GM12878 (cell line): ENCODE data around the gene TRIP11. TPM values are rescaled to one million over a fixed set of nuclear protein-coding genes. Genes with fewer than 3 reads are reported as not detected.

Experiments used
- ATAC-seq: fragments of 200-7000 bp; cut with Tn5 transposase; 3 replicates; pipeline ENCODE4 v1.9.1; 2020; ENCODE audit warnings: mild to moderate bottlenecking, moderate library complexity
- BruUV-seq: library from RNA; stranded (reverse); fragments of 400-500 nt; replicated peaks from 2 replicates; lab custom pipeline; 2021; lab: Mats Ljungman, UMichigan
- CTCF ChIA-PET: fragments of 300-600 bp; sonication (Branson Sonifier 250); formaldehyde crosslinking; extraction: SDS; loops from one replicate; lab custom pipeline; 2021; ENCODE audit warnings: inconsistent platforms; lab: Yijun Ruan, JAX
- POLR2A ChIA-PET: fragments of 350-600 bp; formaldehyde crosslinking; extraction: SDS; loops from one replicate; lab custom pipeline; 2021; ENCODE audit warnings: inconsistent platforms; lab: Charles Lee
- RAD21 ChIA-PET: fragments of 300-600 bp; sonication (Branson Sonifier 250); formaldehyde crosslinking; loops from one replicate; lab custom pipeline; 2023; ENCODE audit warnings: antibody characterized with exemption; ENCODE audit not compliant: unreplicated experiment; lab: Charles Lee
- SMC1A ChIA-PET: fragments of 300-600 bp; sonication (Branson Sonifier 250); formaldehyde crosslinking; loops from one replicate; lab custom pipeline; 2023; ENCODE audit not compliant: unreplicated experiment, uncharacterized antibody; lab: Charles Lee
- DNase-seq: peaks from one replicate; pipeline ENCODE4 v3.0.0-alpha.2; 2011; ENCODE audit warnings: low read depth, low spot score
- FAIRE-seq: peaks from 3 replicates; lab custom pipeline; 2011; peaks lifted over from hg19 to GRCh38; lab: Jason Lieb, UNC
- H2AFZ ChIP-seq: 2 replicates; pipeline ENCODE4 v1.6.0; 2011; ENCODE audit warnings: low read depth, low read length, control low read depth; ENCODE audit not compliant: control insufficient read depth
- H3K27ac ChIP-seq: 2 replicates; pipeline ENCODE4 v1.5.1; 2011; ENCODE audit warnings: control low read depth; ENCODE audit not compliant: control insufficient read depth, insufficient read depth
- H3K27me3 ChIP-seq, 2 experiments: replicated peaks in 1 of 2; 2 replicates each; pipeline versions ENCODE4 v1.6.0 to v1.6.1; 2011; ENCODE audit warnings: low read length in 1 of 2; ENCODE audit not compliant: control insufficient read depth in 2 of 2, insufficient read depth in 2 of 2
- H3K36me3 ChIP-seq, 2 experiments: 2 replicates each; pipeline ENCODE4 v1.5.1; 2011; ENCODE audit warnings: low read length in 1 of 2; ENCODE audit not compliant: control insufficient read depth in 2 of 2, insufficient read depth in 2 of 2
- H3K4me1 ChIP-seq: 2 replicates; pipeline ENCODE4 v1.6.1; 2011; ENCODE audit warnings: mild to moderate bottlenecking, low read length, moderate library complexity, mixed read lengths; ENCODE audit not compliant: control insufficient read depth, insufficient read depth
- H3K4me2 ChIP-seq: 2 replicates; pipeline ENCODE4 v1.6.0; 2011; ENCODE audit warnings: control low read depth; ENCODE audit not compliant: control insufficient read depth, insufficient read depth
- H3K4me3 ChIP-seq: fragments of 200-600 bp; sonication (generic); 2 replicates; pipeline ENCODE4 v1.5.1; 2016
- H3K79me2 ChIP-seq: 2 replicates; pipeline ENCODE4 v1.6.0; 2011; ENCODE audit warnings: low read length; ENCODE audit not compliant: control insufficient read depth, insufficient read depth
- H3K9ac ChIP-seq: 2 replicates; pipeline ENCODE4 v1.8.0; 2011; ENCODE audit warnings: low read length, control low read depth, mixed read lengths; ENCODE audit not compliant: control insufficient read depth, insufficient read depth
- H3K9me3 ChIP-seq: replicated peaks from 3 replicates; pipeline ENCODE4 v1.5.1; 2011; ENCODE audit warnings: mild to moderate bottlenecking, low read length; ENCODE audit not compliant: control insufficient read depth, insufficient read depth
- H4K20me1 ChIP-seq: 2 replicates; pipeline ENCODE4 v1.6.0; 2011; ENCODE audit not compliant: control insufficient read depth, insufficient read depth
- ASH2L ChIP-seq: fragments of 300-600, 200-600 bp; sonication (generic); IDR thresholded peaks from 2 replicates; pipeline ENCODE4 v1.6.1; 2017; ENCODE audit warnings: low read depth, mild to moderate bottlenecking, borderline replicate concordance
- ATF2 ChIP-seq: IDR thresholded peaks from 2 replicates; pipeline ENCODE4 v1.6.1; 2012; ENCODE audit warnings: low read length, inconsistent platforms
- BCL11A ChIP-seq: IDR thresholded peaks from 2 replicates; pipeline ENCODE4 v1.6.1; 2011; ENCODE audit warnings: low read depth, low read length
- BHLHE40 ChIP-seq, 2 experiments: fragments of 450-650 bp in 1 of 2; IDR thresholded peaks; 2 replicates each; pipeline ENCODE4 v1.6.1; 2011 to 2017; ENCODE audit warnings: low read depth in 2 of 2, borderline replicate concordance in 1 of 2, improper control_type of control experiment in 1 of 2, low read length in 1 of 2, mild to moderate bottlenecking in 1 of 2
- BMI1 ChIP-seq: fragments of 450-650 bp; IDR thresholded peaks from 2 replicates; pipeline ENCODE4 v1.6.1; 2016; ENCODE audit warnings: mild to moderate bottlenecking, moderate library complexity, borderline replicate concordance
- EGR1 ChIP-seq, 2 experiments: IDR thresholded peaks; 1 replicate in 1 of 2; 2 replicates in 1 of 2; pipeline ENCODE4 v1.6.1; 2011 to 2012; ENCODE audit warnings: low read depth in 2 of 2, low read length in 2 of 2, borderline replicate concordance in 1 of 2, mild to moderate bottlenecking in 1 of 2, moderate library complexity in 1 of 2
- IRF3 ChIP-seq: fragments of 450-650 bp; IDR thresholded peaks from 2 replicates; pipeline ENCODE4 v1.6.1; 2014; ENCODE audit warnings: mild to moderate bottlenecking
- IRF4 ChIP-seq: IDR thresholded peaks from 2 replicates; pipeline ENCODE4 v1.6.1; 2011; ENCODE audit warnings: low read depth, low read length
- NRF1 ChIP-seq: conservative IDR thresholded peaks from 2 replicates; pipeline ENCODE4 v1.6.1; 2011; ENCODE audit warnings: mild to moderate bottlenecking, low read depth, low read length, improper control_type of control experiment
- POU2F2 ChIP-seq: IDR thresholded peaks from 3 replicates; pipeline ENCODE4 v1.6.1; 2011; ENCODE audit warnings: low read depth, mild to moderate bottlenecking, low read length, borderline replicate concordance
- TBL1XR1 ChIP-seq: IDR thresholded peaks from 2 replicates; pipeline ENCODE4 v1.6.1; 2012; ENCODE audit warnings: low read depth, low read length, improper control_type of control experiment
- ZNF274 ChIP-seq: IDR thresholded peaks from one replicate; pipeline ENCODE4 v1.8.0; 2011; ENCODE audit not compliant: insufficient read length, insufficient read depth
- WGBS: methylation state at CpG from one replicate; pipeline ENCODE4 v1.1.6; 2016; ENCODE audit warnings: low lambda C conversion rate; ENCODE audit not compliant: insufficient replicate concordance, insufficient coverage; ENCODE audit errors: missing lambda C conversion rate; 5-methylcytosine and 5-hydroxymethylcytosine counted together
- in situ Hi-C: fragments of 300-500 bp; cut with MboI; formaldehyde crosslinking; loops from 9 replicates; pipeline ENCODE4 v1.14.3; 2018; ENCODE audit warnings: mixed read lengths
- intact Hi-C: fragments of 100-400 bp; cut with micrococcal nuclease; formaldehyde crosslinking; loops from one replicate; pipeline ENCODE4 v1.14.2; 2022; ENCODE audit not compliant: unreplicated experiment
- polyA plus RNA-seq, 11 experiments: library from polyadenylated mRNA; depleted of rRNA in 4 of 11; unstranded in 6 of 11; stranded (reverse) in 5 of 11; fragments of >200 nt; fragmentation: Nextera tagmentation in 4 of 11; fragmentation: Illumina TruSeq in 1 of 11; extraction: Ambion mirVana in 4 of 11; extraction: Trizol in 1 of 11; gene quantifications; 1 replicate in 1 of 11; 2 replicates in 10 of 11; pipeline versions ENCODE4 v1.2.1 to v1.2.3, GENCODE V29; 2011 to 2016; ENCODE audit warnings: inconsistent platforms in 2 of 11, missing spikeins in 2 of 11, low read depth in 1 of 11
- total RNA-seq, 4 experiments: library from RNA; depleted of rRNA in 3 of 4; stranded (reverse); fragments of >200 nt in 3 of 4; fragmentation: Illumina TruSeq in 1 of 4; extraction: Trizol in 1 of 4; gene quantifications; 2 replicates each; pipeline versions ENCODE4 v1.2.1 to v1.2.3, GENCODE V29; 2013 to 2021

The TRIP11 gene
- total and polyA plus RNA-seq, 10 of the 15 experiments (the other 5 are each of a cell fraction or from before 2014, with no cell fraction given), result 5.3 to 46.1 (median 19.9) TPM

GRCh38 chr14:92004062-92004461, 35.8 kb downstream of the TRIP11 start:
- intact Hi-C loops, result loop anchor here (10.0 kb wide), 1 partner anchor 169 kb away; no protein-coding TSS in a partner anchor
- WGBS, result 67% methylated on average over 2 of the region's 2 CpGs
- ChIA-PET SMC1A (interaction anchor here (0.8 to 0.9 kb wide), 2 partner anchors 8 to 354 kb away, joined by 3 to 4 read pairs; no protein-coding TSS in a partner anchor), CTCF (interaction anchor here (1.1 kb wide), 1 partner anchor 16 kb away, joined by 3 read pairs; no protein-coding TSS in a partner anchor), RAD21 (interaction anchor here (0.8 kb wide), 1 partner anchor 681 kb away, joined by 3 read pairs; no protein-coding TSS in a partner anchor), POLR2A (no interaction called here)
- Histone ChIP-seq H2AFZ (no peak overlapping the region), H3K36me3 (peaks cover 0 to 10% of the 10 kb centered on the region in 2 experiments; a peak in 1 of 4 replicates), H3K9me3 (no peaks in the 10 kb centered on the region), H3K9ac (no peak overlapping the region), H3K4me2 (no peak overlapping the region), H3K27me3 (no peaks in the 10 kb centered on the region), H4K20me1 (no peaks in the 10 kb centered on the region), H3K79me2 (no peaks in the 10 kb centered on the region), H3K4me1 (no peaks in the 10 kb centered on the region), H3K4me3 (no peak overlapping the region), H3K27ac (no peak overlapping the region)
- no peak for TF ChIP-seq IRF3
- ATAC-seq (no peak), FAIRE-seq (no peak), DNase-seq (no peak)
- in situ Hi-C loops, result no loop called here
- no TSS peak for BruUV-seq

- 96% methylated on average over 6 of the region's 6 CpGs for WGBS
- Histone ChIP-seq H3K9me3 (no peaks in the 10 kb centered on the region), H3K27me3 (no peaks in the 10 kb centered on the region), H3K4me3 (no peak overlapping the region), H2AFZ (no peak overlapping the region), H3K36me3 (peaks cover 0 to 5% of the 10 kb centered on the region in 2 experiments; a peak in 1 of 4 replicates), H3K9ac (no peak overlapping the region), H3K4me1 (no peaks in the 10 kb centered on the region), H4K20me1 (no peaks in the 10 kb centered on the region), H3K79me2 (no peaks in the 10 kb centered on the region), H3K4me2 (no peak overlapping the region), H3K27ac (no peak overlapping the region)
- ChIA-PET SMC1A (no interaction called here), RAD21 (no interaction called here), CTCF (interaction anchor here (0.6 to 1.3 kb wide), 4 partner anchors 60 to 545 kb away, joined by 3 to 5 read pairs (median 3); no protein-coding TSS in a partner anchor)
- no peak for FAIRE-seq
- no TSS peak for BruUV-seq
- in situ Hi-C loops, result loop anchor here (10.0 kb wide), 1 partner anchor 344 kb away; no protein-coding TSS in a partner anchor
- intact Hi-C loops, result no loop called here
- no peak for TF ChIP-seq ATF2
- no peak for TF ChIP-seq ASH2L
- TF ChIP-seq ZNF274, result no peak
- no peak for TF ChIP-seq NRF1
- TF ChIP-seq TBL1XR1, result no peak
- TF ChIP-seq EGR1 (IDR thresholded peaks at IDR 0.05; ENCODE audit: borderline replicate concordance in 1 of 2, low read depth in 2 of 2, low read length in 2 of 2), result no peak
- TF ChIP-seq BMI1, result no peak
- no peak for TF ChIP-seq BHLHE40 (IDR thresholded peaks at IDR 0.05; ENCODE audit: borderline replicate concordance in 1 of 2, low read depth in 2 of 2, low read length in 1 of 2)
- TF ChIP-seq IRF4, result no peak
- no peak for TF ChIP-seq BCL11A
- TF ChIP-seq POU2F2, result no peak
- TF ChIP-seq, all 136 proteins: peak for 0
- POLR2A ChIA-PET, result no interaction called here
- no peak for DNase-seq
- ATAC-seq, result no peak
Measured at GRCh38 chr14:91998667-91999570, 40.9 kb downstream of the TRIP11 start.
